COLO668 (cell line): ENCODE results near the gene MDM4.
"Not testable (repeated sequence)": the region's sequence is repeated elsewhere in the genome, so short reads cannot be mapped to it uniquely, and the experiment has no call there.

Experiments
- DNase-seq: peaks from one replicate; lab custom pipeline; 2025; ENCODE audit not compliant: unreplicated experiment; lab: John Stamatoyannopoulos, UW

The MDM4 gene

DNA sequence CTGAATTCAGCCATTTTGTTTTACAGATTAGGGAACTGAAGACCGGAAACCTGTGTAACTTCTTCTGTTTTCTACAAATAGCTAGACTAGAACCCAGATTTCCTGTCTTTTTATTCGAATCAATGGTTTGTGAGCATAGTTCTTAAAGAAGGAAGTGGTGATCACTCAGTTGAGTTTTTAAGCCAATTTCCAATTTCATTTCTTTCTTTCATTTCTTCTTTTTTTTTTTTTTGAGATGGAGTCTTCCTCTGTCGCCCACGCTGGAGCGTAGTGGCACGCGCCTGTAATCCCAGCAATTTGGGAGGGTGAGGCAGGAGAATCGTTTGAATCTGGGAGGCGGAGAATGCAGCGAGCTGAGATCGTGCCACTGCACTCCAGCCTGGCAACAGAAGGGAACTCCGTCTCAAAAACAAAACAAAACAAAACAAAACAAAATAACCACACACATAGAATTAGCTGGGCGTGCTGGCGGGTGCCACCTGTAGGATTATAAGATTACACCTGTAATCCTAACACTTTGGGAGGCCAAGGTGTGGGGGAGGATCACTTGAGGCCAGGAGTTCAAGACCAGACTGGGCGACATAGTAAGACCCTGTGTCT lies 3.0 kb upstream of the MDM4 start:
- no peak for DNase-seq

DNA sequence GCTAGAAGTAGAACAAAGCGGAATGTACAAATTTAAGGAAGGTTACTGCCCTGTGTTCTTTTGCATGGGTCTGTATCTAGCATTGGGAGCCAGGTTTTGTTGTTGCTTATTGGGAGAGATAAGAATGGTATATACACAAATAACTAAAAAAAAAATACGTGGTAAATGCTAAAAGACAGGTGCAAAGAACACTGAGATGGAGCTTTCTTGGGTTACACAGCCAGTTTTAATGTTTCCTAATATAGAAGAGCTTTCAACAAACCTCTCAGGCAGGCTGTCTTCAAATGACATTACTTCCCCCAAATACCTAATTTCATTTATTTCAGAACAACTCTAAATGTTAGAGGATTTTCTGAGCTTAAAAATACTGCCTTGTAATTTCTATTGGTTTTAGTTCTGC lies 1.4 kb upstream of the MDM4 start:
- no peak for DNase-seq

DNA sequence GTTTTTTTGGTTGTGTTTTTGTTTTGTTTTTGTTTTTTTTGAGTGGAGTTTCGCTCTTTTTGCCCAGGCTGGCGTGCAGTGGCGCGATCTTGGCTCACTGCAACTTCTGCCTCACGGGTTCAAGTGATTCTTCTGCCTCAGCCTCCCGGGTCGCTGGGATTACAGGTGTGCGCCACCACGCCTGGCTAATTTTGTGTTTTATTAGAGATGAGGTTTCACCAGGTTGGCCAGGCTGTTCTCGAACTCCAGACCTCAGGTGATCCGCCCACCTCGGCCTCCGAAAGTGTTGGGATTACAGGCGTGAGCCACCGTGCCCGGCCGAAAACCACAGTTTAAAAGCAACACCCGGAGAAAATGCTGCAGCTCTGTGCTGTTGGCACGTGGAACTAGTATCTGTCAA lies 1.2 kb downstream of the MDM4 start:
- DNase-seq: not testable (repeated sequence)

DNA sequence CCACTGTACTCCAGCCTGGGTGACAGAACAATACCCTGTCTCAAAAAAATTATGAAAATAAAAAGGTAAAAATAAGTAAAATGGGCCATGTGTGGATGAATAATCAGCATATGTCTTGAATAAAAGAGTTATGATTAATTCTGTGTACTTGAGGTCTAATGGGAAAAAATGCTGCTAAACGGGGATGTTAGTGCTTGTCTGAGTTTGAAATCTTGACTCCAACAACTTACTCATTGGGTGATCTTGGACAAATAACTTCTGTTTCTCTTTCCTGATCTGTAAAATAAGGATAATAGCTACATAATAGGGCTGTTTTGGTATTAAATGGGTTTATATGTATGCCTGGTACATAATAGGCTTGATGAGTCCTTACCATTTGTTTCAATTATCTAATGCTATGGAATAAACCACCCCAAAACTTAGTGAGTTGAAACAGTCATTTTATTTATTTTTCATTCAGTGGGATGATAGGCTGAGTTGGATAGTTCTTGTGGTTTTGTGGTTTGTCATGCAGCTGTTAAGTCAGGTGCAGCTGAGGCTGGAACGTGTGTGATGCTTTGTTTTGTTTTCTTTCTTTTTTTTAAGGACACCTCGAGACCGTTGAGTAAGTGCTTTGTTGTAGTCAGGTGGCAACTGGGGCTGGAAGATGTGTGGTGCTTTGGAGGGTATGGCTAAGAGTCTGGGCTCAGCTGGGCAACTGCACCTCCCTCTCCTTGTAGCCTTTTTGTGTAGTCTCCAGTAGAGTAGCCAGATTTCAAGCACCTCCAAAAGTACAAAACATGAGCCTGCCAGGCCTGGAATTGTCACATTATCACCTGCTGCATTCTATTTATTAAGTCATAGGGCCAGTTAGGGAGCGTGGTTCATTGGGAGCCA lies 4.9 kb downstream of the MDM4 start:
- peak; percentile 66 for DNase-seq

GRCh38 chr1:204521941-204522521 lies 5.8 kb downstream of the MDM4 start:
- not testable (repeated sequence) for DNase-seq

GRCh38 chr1:204523605-204524215 lies 7.5 kb downstream of the MDM4 start:
- DNase-seq: no peak

DNA sequence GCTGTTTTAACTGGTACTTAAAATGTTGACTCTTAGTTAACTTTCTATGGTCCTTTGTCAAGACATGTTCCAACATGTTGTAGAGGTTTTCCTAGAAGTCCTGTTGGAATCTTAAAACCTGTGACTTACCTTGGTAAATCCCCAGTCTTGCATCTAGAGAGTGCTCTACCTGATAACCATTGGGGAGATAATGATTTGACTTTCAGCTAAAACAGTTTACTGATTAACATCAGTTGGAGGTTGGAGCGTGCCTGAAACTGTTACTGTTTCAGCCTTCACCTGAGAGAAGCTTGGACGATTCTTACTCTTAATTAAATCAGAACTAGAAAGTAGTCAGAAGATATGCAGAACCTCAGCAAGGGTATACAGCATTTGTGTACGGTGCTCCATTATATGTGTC lies 8.8 kb downstream of the MDM4 start:
- no peak for DNase-seq

DNA sequence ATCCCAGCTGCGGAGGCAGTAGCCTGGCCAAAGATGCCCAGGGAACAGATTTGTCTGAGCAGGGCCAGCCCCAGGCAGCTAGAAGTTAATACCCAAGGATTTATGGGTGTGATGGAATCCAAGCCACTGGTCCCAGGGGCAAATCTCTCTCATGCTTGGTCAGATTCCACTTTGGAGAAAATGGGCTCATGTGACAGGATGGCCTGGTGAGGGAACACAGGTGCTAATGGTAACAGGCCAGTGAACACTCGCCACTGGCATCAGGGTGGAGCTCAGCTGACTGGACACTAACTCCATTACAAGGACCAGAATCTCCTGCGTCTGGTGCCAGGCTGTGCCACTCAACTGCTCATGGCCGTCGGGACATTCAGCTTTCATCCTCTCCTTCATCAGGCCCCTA lies 12.0 kb downstream of the MDM4 start:
- no peak for DNase-seq

- DNase-seq: no peak
Observed at GRCh38 chr1:204528677-204529076, 12.5 kb downstream of the MDM4 start.

DNA sequence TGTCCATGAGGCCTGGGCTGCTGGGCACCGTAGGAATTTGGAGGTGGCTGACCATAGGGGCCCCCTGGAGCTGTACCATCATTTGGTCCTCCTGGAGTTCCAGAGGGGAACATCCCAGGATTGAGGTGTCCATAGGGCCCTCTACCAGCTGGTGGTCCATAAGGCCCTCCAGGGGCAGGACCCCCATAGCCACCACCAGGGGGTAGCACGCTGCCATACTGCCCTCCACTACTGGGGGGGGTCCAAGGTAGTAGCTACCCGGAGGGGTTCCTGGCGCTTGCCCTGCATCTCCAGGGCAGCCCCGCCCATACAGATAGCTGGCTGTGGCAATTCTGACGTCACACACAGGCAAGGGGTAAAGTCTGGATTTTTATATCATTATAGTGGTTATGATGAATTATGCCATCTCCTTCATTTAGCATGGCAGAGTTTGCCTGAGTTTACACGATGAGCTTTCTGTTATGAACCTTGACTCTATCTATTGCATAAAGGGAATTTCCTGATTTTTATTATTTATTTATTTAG lies 13.2 kb downstream of the MDM4 start:
- no peak for DNase-seq

DNA sequence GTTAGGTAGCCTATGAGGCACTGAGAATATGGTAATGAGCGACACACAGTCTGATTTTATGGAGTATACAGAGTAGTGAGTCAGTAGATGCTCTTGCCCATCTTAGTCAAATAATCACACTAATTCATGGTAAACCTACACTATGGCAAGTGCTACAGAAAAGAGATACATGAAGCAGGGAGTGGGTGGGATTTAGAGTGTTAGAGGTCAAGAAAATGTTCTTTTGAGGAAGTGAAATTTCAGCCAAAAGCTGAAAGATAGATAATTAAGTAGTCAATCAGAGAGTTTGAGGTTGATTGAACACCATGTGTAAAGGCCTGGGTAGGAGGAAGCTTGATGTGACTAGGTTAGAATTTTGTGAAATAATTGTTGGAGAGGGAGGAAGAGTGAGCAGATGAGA lies 14.7 kb downstream of the MDM4 start:
- DNase-seq: no peak

DNA sequence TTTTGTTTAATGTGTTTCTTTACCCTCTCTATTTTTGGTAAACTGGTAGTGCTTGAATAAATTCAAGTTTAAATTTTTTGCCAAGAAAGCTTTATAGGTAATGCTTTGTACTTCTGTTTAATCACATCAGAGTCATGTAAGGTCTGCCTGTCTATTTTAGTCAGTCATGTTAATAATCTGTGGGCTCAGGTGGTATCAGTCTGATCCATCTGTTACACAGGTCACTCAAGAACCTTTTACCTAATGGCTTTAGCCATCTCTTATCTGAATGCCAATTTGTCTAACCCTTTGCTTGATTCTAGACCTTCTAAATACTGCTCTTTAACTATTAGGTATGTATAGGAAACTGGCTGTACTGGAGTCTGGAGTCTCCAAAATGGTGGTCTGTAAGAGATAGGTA lies 16.6 kb downstream of the MDM4 start:
- no peak for DNase-seq

- DNase-seq: no peak
Observed at GRCh38 chr1:204541626-204542025, 25.4 kb downstream of the MDM4 start.

DNA sequence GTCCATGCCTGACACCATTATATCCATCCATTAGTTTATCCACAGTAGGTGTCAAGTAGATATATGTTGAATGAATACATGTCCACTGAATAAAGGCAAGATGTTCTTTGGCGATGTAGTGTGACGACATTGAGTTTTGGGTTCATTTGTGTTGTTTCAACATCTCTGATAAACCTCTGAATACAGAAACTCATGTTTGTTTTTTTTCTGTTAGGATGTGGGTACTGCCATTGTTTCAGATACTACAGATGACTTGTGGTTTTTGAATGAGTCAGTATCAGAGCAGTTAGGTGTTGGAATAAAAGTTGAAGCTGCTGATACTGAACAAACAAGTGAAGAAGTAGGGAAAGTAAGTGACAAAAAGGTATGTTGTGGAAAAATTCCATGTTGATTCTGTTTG lies 28.1 kb downstream of the MDM4 start:
- no peak for DNase-seq

GRCh38 chr1:204545202-204545601 lies 29.0 kb downstream of the MDM4 start:
- DNase-seq: no peak

- no peak for DNase-seq
Observed at GRCh38 chr1:204545881-204546280, 29.7 kb downstream of the MDM4 start.

DNA sequence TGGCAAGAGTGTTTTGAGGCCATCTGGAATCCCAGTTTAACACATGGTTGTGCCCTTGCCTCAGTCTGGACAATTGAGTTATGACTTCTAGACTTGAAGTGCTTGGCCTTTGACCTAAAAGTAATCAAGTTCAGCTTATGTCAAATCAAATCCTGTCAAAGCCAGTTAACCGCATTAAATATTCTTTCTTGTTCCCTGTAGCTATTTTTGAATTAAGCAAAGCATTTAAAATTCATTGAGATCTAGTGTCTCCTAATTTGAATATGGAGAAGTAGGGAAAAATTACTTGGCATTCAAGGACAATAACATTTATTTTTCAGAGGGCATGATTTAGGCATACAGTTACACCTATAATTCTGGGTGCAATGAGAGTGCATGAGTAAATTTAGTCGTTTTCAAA lies 32.1 kb downstream of the MDM4 start:
- DNase-seq: no peak

- DNase-seq: no peak
Observed at GRCh38 chr1:204549313-204549712, 33.1 kb downstream of the MDM4 start.

- no peak for DNase-seq
Observed at GRCh38 chr1:204550926-204551325, 34.7 kb downstream of the MDM4 start.

DNA sequence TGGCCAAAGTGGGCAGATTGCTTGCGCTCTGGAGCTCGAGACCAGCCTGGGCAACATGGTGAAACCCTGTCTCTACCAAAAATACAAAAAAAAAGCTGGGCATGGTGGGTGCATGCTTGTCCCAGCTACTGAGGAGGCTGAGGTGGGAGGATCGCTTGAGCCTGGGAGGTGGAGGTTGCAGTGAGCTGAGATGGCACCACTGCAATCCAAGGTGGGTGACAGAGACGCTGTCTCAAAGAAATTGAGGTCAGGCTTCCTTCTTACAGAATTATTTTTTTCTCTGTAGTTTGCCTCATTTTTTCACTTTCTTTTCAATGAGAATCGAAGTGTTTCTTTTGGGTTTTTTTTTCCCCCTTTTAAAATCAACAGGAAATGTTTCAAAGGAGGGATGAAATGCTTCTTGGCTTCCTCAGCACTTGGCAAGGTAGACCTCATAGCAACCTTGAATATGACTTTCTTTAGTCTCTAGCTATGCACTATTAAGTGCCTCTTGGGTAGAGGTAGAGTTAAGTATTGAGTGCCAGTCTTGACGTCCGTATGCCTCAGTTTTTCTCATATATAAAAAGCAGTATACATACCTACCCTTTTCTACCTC lies 40.3 kb downstream of the MDM4 start:
- DNase-seq: no peak

GRCh38 chr1:204558467-204558866 lies 42.3 kb downstream of the MDM4 start:
- DNase-seq: peak; percentile 50
